HPDE6-E6E7 (cell line): ENCODE measurements around the gene APLF.
A peak's percentile ranks its signal among the peaks of the same experiment; 100 is the strongest.

Experiments used
- DNase-seq: peaks from one replicate; pipeline ENCODE4 v3.0.0; 2011; ENCODE audit warnings: missing footprints; ENCODE audit errors: extremely low spot score

APLF gene, protein sequence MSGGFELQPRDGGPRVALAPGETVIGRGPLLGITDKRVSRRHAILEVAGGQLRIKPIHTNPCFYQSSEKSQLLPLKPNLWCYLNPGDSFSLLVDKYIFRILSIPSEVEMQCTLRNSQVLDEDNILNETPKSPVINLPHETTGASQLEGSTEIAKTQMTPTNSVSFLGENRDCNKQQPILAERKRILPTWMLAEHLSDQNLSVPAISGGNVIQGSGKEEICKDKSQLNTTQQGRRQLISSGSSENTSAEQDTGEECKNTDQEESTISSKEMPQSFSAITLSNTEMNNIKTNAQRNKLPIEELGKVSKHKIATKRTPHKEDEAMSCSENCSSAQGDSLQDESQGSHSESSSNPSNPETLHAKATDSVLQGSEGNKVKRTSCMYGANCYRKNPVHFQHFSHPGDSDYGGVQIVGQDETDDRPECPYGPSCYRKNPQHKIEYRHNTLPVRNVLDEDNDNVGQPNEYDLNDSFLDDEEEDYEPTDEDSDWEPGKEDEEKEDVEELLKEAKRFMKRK

DNA sequence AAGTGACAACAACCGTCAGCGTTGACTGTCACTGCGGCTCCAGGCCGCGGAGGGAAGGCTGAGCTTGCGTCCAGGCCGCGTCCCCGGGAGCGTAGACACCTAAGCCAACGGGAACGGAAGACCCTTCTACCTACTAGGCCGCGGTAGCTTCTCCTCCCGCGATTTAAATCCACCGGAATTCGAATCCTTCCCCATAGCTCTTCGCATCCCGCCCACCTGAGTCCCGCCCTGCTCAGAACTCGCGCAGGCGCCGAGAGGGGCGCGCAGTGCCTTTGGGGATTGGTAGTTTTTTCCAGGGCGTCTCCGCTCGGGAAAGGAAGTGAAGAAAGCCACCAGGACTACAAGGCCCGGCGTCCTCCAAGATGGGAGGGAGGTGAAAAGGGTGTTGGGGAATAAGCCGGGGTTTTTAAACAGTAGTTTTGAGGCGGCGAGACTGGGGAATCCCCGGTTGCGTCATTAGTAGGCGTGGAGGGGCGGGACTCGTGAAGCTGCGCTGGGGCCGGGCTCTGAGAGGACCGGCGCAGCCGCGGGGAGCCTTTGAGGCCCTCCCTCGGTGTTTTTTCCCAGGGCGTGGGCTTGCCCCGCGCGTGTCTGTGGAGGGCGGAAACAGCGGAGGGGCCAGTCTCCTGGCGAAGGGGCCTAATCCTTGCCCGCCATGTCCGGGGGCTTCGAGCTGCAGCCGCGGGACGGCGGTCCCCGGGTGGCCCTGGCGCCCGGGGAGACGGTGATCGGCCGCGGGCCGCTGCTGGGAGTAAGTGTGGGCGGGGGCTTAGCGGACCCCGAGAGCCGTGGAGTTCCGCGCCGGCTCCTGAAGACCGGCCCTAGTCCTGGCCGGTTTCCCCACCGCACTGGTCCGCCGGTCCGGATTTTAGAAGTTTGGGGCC, at the start of gene APLF, which contains the start of gene FBXO48:
TSS of gene APLF (plus strand) at position 509 of the 884 bp plus-strand sequence. CDS start at position 656, 147 bp downstream.
TSS of gene FBXO48 (minus strand) at position 218 of the 884 bp plus-strand sequence. CDS start 2,149 bp downstream, outside the sequence.
- peak; percentile 94 for DNase-seq

- no peak for DNase-seq
These were observed 49.5 kb upstream of the APLF start for GRCh38 chr2:68417926-68418325.

DNA sequence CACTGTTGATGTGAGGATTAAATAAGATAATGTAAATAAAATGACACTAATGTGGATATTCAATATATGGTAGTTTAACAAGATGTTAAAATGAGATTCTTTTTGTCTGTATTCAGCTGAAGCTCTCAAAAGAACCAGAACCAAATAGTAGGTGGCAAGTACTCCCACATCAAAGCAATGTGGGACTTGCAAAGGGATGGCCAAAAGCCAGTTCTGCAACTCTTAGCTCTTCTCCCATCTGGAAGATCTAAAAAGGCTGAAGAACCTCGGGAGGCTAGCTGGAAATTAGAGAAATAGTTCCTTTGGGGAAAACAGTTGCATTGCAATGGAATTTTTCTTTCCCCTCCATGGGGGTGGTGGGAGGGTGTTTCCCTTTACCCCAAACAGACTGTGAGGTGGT, 49.0 kb upstream of the APLF start:
- no peak for DNase-seq

- no peak for DNase-seq
These were observed 48.5 kb upstream of the APLF start for GRCh38 chr2:68418855-68419254.

DNA sequence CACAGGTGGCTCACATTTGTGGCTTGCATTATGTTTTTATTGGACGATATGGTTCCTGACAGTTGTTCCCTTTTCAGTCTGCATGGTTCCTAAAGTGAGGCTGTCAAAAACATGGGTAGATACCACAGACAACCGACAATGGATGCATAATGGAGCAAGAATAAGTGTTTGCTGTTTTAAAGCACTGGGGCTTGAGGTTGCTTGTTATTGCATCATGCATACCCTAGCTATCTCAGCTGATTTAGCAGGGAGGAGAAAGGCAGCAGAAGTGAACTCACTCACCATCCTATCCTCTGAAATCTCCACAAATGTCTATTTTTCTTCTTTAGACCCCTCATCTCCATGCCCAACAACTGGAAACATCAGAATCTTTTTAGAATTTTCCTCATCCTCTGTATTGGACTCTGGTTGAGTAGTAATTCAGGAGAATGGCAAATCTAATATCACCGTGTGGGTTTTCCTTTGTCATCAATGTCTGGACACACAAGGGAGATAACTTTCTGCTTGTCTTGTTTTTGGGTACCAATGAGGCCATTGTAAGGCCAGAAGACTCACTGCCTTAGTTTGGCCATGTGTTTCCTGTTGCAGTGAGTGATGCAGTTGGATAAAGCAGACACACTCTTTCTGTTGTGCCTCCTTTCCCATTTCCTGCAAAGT, 47.0 kb upstream of the APLF start:
- no peak for DNase-seq

- no peak for DNase-seq
These were observed 43.3 kb upstream of the APLF start for GRCh38 chr2:68423966-68424650.

GRCh38 chr2:68425503-68425902, 41.9 kb upstream of the APLF start:
- DNase-seq = no peak

GRCh38 chr2:68426446-68426845, 40.9 kb upstream of the APLF start:
- DNase-seq = no peak

GRCh38 chr2:68426848-68427579, 40.4 kb upstream of the APLF start:
- DNase-seq = no peak

DNA sequence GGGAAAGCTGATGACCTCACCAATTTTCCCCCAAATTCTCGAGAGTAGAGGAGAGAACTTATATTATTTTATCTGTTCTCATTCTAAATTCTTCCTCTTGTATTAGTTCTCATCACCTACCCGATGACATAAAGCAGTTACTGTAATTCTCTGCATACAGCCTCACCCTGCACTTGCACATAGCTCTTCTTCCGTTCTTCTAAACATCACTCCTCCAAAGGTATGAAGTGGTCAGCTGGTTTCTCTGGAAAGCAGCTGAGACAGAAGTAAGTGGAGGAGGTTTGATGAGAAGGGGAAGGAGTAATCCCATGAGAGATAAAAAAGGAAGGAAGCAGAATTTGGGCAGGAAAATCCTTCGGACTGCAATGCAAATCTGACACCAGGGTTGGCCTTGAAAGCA, 39.3 kb upstream of the APLF start:
- DNase-seq = no peak

GRCh38 chr2:68428746-68429145, 38.6 kb upstream of the APLF start:
- DNase-seq = no peak

DNA sequence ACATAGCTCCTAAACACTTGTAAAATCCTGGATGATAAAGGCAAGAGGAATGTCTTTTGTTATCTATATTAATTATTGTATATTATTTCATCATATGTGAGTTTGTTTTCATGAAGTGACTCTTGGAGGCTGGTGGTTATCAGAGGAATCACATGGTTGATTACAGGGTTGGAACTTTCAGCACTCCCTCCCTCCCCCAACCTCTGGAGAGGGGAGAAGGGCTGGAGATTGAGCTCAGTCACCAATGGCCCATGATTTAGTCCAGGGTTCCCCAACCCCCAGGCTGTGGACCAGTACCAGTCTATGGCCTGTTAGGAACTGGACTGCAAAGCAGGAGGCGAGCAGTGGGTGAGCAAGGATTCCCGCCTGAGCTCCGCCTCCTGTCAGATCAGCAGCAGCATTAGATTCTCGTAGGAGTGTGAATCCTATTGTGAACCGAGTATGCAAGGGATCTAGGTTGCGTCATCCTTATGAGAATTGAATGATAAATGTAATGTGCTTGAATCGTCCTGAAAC, 38.0 kb upstream of the APLF start:
- no peak for DNase-seq

GRCh38 chr2:68431316-68431972, 35.9 kb upstream of the APLF start:
- no peak for DNase-seq

DNA sequence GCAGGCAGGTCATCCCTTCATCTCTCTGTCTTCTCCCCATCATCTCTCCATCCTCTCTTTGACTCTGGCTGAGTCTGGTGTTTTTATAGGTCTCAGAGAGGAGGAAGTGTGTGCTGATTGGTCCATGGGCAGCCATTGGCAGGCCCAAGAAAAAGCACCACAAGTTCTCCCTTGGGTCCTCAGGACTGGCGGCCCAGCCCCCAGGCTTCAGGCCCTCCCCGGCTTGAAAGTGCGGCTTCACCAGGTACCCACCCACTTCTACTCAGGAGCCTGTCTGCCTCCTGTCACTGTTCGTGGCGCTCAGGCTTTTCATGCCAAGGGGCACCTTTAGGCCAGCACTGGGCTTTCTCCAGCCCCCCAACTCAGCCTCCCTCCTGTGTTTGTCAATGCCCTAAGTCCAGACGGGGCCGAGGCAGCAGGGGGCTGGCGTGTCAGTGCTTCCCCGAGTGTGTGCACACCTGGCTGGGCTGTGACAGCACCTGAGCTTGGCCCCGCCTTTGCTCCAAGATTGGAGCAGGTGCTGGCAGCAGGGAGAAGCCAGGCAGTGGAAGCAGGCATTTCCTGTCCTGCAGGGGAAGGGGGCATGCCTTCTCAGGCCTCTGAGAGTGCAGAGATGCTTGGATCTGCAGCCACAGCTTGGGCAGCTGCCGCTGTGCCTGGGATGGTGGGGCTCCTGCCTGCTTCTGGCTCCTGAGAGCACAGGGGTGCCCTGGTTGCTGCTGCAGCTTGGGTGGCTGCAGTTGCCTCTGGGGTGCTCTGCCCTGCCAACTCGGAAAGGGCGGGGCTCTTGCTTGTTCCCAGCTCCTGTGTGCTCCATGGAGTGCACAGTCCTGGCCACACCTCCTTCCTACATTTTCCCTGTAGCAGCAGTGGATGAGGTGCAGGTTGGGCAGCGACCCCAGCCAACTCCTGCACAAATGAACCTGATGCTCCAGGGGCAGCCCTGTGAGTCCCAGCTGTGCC, 34.4 kb upstream of the APLF start:
- no peak for DNase-seq

GRCh38 chr2:68434981-68435380, 32.4 kb upstream of the APLF start:
- DNase-seq = no peak

DNA sequence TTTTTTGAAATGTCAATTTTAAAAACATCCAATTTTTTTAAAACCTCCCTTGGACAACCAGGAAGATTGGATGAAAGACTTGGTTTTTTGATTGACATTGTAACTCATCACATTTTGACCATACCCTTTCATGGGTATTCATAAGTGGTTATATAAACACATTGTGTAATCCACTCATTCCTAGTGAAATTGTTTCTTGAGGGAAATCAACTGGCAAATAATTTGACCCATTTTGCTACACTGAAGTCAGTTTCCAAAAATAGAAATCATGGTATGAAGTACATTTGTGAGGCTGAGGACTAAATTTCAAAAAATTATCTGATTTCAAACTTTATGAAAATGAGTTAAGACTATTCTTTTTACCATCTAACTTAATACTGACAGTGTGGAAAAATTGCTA, 31.8 kb upstream of the APLF start:
- no peak for DNase-seq

GRCh38 chr2:68436270-68436669, 31.1 kb upstream of the APLF start:
- DNase-seq = no peak

DNA sequence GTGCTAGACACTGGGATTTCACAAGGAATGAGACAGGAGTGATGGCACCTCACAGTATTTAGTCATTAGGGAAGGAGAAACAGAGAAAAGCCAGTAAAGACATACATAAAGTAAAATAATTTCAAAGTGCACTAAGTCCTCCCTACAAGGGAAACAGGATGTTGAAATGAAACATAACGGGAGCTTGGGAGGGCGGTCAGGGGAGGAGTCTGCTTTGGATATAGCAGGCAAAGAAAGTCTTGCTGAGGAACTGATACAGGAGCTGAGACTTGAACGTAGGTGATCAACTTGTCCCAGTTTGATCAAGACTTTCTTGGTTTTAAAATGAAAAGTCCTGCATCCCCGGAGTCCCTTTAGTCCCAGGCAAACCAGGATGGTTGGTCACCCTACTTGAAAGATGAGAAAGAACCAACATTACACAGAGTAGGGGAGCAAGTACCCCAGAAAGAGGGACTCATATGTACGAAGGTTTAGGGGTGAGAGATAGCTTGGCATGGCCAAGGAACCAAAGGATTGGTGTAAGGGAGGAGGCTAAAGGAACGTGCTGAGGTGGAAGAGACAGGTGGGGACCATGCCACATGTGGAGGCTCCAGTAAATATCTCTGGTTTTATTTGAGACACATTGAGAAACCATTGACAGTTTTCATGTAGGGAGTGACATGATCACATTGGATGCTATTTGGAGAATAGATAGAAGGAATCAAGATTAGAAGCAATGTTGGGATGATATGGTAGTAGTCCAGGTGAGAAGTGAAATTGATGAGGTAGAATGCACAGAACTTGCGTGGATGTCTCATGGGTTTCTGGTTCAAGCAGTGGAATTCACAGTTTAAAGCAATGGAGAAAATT, 28.7 kb upstream of the APLF start:
- no peak for DNase-seq
